Keratinocyte (primary cell): Measurements from ENCODE around the gene PDE3A. TPM values are rescaled to one million over a fixed set of nuclear protein-coding genes. Genes with fewer than 3 reads are reported as not detected.

ENCODE experiments used
- DNase-seq: peaks from one replicate; pipeline ENCODE4 v3.0.0-alpha.2; 2011; ENCODE audit warnings: low read depth, missing footprints, low spot score
- FAIRE-seq: peaks from 2 replicates; lab custom pipeline; 2011; peaks lifted over from hg19 to GRCh38; lab: Jason Lieb, UNC
- H2AFZ ChIP-seq: 2 replicates; pipeline ENCODE4 v1.6.0; 2012; ENCODE audit warnings: low read length, control low read depth, inconsistent platforms; ENCODE audit not compliant: control insufficient read depth
- H3K27ac ChIP-seq: 2 replicates; pipeline ENCODE4 v1.5.1; 2011; ENCODE audit warnings: low read length; ENCODE audit not compliant: control insufficient read depth, insufficient read depth
- H3K27me3 ChIP-seq: 3 replicates; pipeline ENCODE4 v1.6.0; 2011; ENCODE audit warnings: low read length; ENCODE audit not compliant: control insufficient read depth, insufficient read depth; ENCODE audit errors: extremely low read depth
- H3K36me3 ChIP-seq, 2 experiments: 2 replicates in 1 of 2; 3 replicates in 1 of 2; pipeline ENCODE4 v1.5.1; 2011; ENCODE audit warnings: low read length in 2 of 2, mild to moderate bottlenecking in 1 of 2; ENCODE audit not compliant: control insufficient read depth in 2 of 2, insufficient read depth in 2 of 2; ENCODE audit errors: extremely low read depth in 1 of 2
- H3K4me1 ChIP-seq: 3 replicates; pipeline ENCODE4 v1.5.1; 2011; ENCODE audit warnings: low read length; ENCODE audit not compliant: control insufficient read depth, insufficient read depth; ENCODE audit errors: extremely low read depth
- H3K4me2 ChIP-seq: 3 replicates; pipeline ENCODE4 v1.6.0; 2011; ENCODE audit warnings: low read depth, low read length; ENCODE audit not compliant: control insufficient read depth, insufficient read depth; ENCODE audit errors: extremely low read depth
- H3K4me3 ChIP-seq, 3 experiments: fragments of 200-600 bp in 1 of 3; sonication (generic) in 1 of 3; 2 replicates in 2 of 3; 3 replicates in 1 of 3; pipeline ENCODE4 v1.5.1; 2011 to 2016; ENCODE audit warnings: low read length in 3 of 3, mild to moderate bottlenecking in 3 of 3, control low read depth in 2 of 3, inconsistent platforms in 1 of 3, low read depth in 1 of 3, mixed read lengths in 1 of 3, mixed run types in 1 of 3, moderate library complexity in 1 of 3; ENCODE audit not compliant: control insufficient read depth in 2 of 3, insufficient read depth in 2 of 3; ENCODE audit errors: extremely low read depth in 1 of 3
- H3K79me2 ChIP-seq: 2 replicates; pipeline ENCODE4 v1.6.0; 2012; ENCODE audit warnings: low read length; ENCODE audit not compliant: control insufficient read depth, insufficient read depth
- H3K9ac ChIP-seq: 3 replicates; pipeline ENCODE4 v1.6.0; 2011; ENCODE audit warnings: low read length; ENCODE audit not compliant: control insufficient read depth, insufficient read depth; ENCODE audit errors: extremely low read depth
- H3K9me1 ChIP-seq: 3 replicates; pipeline ENCODE4 v1.6.0; 2011; ENCODE audit warnings: low read length; ENCODE audit not compliant: control insufficient read depth, insufficient read depth; ENCODE audit errors: extremely low read depth
- H3K9me3 ChIP-seq: 2 replicates; pipeline ENCODE4 v1.5.1; 2012; ENCODE audit warnings: low read depth, low read length; ENCODE audit not compliant: control insufficient read depth
- H4K20me1 ChIP-seq: 3 replicates; pipeline ENCODE4 v1.6.0; 2011; ENCODE audit warnings: low read length; ENCODE audit not compliant: control insufficient read depth, insufficient read depth; ENCODE audit errors: extremely low read depth
- EZH2 ChIP-seq: IDR thresholded peaks from one replicate; pipeline ENCODE4 v1.6.1; 2012; ENCODE audit warnings: inconsistent platforms, mild to moderate bottlenecking, low read length, moderate library complexity
- dilution Hi-C: fragments of 300-500 bp; cut with MboI; formaldehyde crosslinking; loops from one replicate; pipeline ENCODE4 v1.7.0; 2020; ENCODE audit warnings: low sequenced_read_pairs; ENCODE audit not compliant: extremely low pct_ligation_motif_present
- polyA plus RNA-seq, 5 experiments: library from polyadenylated mRNA; depleted of rRNA in 3 of 5; stranded (reverse) in 3 of 5; stranded (forward) in 1 of 5; unstranded in 1 of 5; fragments of >200 nt; gene quantifications; 1 replicate in 1 of 5; 2 replicates in 3 of 5; 3 replicates in 1 of 5; pipeline versions ENCODE4 v1.2.1 to v1.2.3, GENCODE V29; 2011 to 2012; ENCODE audit warnings: missing spikeins in 2 of 5, low read depth in 1 of 5, low replicate concordance in 1 of 5
- TF ChIP-seq, protein P1 (sequence below), 3 experiments: IDR thresholded peaks in 1 of 3; conservative IDR thresholded peaks in 1 of 3; optimal IDR thresholded peaks in 1 of 3; 2 replicates in 2 of 3; 3 replicates in 1 of 3; pipeline versions ENCODE3 to v1.5.1; 2011; ENCODE audit warnings: low read length in 3 of 3, mild to moderate bottlenecking in 3 of 3, moderate library complexity in 2 of 3, control low read depth in 1 of 3, inconsistent platforms in 1 of 3; ENCODE audit not compliant: insufficient read depth in 2 of 3; ENCODE audit errors: extremely low read depth in 1 of 3

Gene PDE3A
- polyA plus RNA-seq, 1 donor (not counting 4 experiments of a cell fraction or from before 2014, with no cell fraction given), result 0.01 TPM

DNA sequence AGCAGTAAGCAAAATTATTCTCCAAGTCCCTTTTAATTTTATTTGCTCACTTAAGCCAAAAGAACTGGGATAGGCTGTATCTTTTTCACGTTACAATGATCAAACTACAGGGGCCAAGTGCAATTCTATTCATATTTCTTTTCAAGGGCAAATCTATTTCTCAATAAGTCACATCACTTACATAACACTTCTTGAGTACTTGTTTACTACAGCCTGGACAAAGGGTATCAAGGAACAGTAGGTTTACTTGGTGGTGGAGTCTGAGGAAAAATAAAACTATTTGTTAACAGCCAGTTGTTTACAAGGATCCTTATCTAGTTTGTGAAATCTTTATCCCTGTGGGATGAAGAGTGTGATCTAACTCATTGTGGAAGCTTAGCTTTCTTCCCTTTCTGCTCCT lies 72.1 kb downstream of the PDE3A start:
- Histone ChIP-seq H2AFZ (no peak overlapping the region), H3K4me3 (no peak overlapping the region), H3K9ac (no peak overlapping the region), H3K79me2 (no peaks in the 10 kb centered on the region), H3K27me3 (no peaks in the 10 kb centered on the region), H4K20me1 (no peaks in the 10 kb centered on the region), H3K27ac (no peak overlapping the region), H3K9me3 (no peaks in the 10 kb centered on the region), H3K4me1 (no peaks in the 10 kb centered on the region), H3K36me3 (no peaks in the 10 kb centered on the region), H3K9me1 (no peaks in the 10 kb centered on the region), H3K4me2 (no peak overlapping the region)
- DNase-seq (no peak), FAIRE-seq (no peak)
- TF ChIP-seq, protein P1, sequence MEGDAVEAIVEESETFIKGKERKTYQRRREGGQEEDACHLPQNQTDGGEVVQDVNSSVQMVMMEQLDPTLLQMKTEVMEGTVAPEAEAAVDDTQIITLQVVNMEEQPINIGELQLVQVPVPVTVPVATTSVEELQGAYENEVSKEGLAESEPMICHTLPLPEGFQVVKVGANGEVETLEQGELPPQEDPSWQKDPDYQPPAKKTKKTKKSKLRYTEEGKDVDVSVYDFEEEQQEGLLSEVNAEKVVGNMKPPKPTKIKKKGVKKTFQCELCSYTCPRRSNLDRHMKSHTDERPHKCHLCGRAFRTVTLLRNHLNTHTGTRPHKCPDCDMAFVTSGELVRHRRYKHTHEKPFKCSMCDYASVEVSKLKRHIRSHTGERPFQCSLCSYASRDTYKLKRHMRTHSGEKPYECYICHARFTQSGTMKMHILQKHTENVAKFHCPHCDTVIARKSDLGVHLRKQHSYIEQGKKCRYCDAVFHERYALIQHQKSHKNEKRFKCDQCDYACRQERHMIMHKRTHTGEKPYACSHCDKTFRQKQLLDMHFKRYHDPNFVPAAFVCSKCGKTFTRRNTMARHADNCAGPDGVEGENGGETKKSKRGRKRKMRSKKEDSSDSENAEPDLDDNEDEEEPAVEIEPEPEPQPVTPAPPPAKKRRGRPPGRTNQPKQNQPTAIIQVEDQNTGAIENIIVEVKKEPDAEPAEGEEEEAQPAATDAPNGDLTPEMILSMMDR (optimal IDR thresholded peaks at IDR 0.05 in 1 of 3, IDR thresholded peaks at IDR 0.05 in 1 of 3, conservative IDR thresholded peaks at IDR 0.05 in 1 of 3; ENCODE audit: extremely low read depth in 1 of 3, insufficient read depth in 2 of 3, low read length in 3 of 3), result no peak
- no peak for TF ChIP-seq EZH2
- dilution Hi-C loops, result no loop called here

DNA sequence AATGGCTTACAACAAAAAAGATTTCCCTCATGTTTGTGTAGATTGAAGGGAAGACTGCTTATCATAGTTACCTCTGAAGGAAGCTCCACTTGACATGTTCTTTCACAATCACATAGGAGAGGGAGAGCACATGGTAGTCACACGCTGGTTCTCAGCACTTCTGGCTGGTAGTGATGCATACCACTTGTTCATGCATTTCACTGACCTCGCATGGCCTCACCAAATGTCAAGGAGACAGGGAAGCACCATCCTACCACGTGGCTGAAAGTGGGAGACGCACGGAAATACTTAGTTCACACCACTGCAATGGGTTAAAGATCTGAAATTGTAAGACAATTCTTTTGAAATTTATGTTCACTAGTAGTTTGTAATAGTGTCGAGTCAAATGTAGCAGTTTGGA lies 74.0 kb downstream of the PDE3A start:
- Histone ChIP-seq H3K79me2 (no peaks in the 10 kb centered on the region), H3K9ac (no peak overlapping the region), H3K4me2 (no peak overlapping the region), H3K27ac (no peak overlapping the region), H2AFZ (no peak overlapping the region), H3K9me3 (no peaks in the 10 kb centered on the region), H4K20me1 (no peaks in the 10 kb centered on the region), H3K27me3 (no peaks in the 10 kb centered on the region), H3K4me3 (no peak overlapping the region), H3K4me1 (no peaks in the 10 kb centered on the region), H3K9me1 (no peaks in the 10 kb centered on the region), H3K36me3 (no peaks in the 10 kb centered on the region)
- FAIRE-seq, result no peak
- DNase-seq, result no peak
- dilution Hi-C loops, result no loop called here
- no peak for TF ChIP-seq EZH2
- TF ChIP-seq, protein P1 (optimal IDR thresholded peaks at IDR 0.05 in 1 of 3, IDR thresholded peaks at IDR 0.05 in 1 of 3, conservative IDR thresholded peaks at IDR 0.05 in 1 of 3; ENCODE audit: extremely low read depth in 1 of 3, insufficient read depth in 2 of 3, low read length in 3 of 3), result no peak
